ENCODE data around the gene SANBR.

The SANBR gene

DNA sequence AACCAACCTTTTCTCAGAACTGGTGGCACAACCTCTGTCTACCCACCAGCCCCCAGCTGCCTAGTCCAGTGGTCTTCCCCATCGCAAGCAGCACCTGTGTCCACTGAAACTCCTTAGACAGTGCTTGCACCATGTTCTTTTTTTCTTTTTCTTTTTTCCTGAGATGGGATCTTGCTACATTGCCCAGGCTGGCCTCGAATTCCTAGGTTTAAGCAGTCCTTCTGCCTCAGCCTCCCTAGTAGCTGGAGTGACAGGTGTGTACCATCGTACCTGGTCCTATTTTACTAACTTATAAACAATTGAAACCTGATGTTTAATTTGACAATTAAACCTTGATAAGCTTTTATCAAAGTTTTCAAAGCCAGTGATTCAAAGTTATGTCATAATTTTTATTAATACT is 30.8 kb downstream of the SANBR start:
- Mint-ChIP-seq H3K4me1 (no peaks in the 10 kb centered on the region), H3K4me3 (no peak overlapping the region), H3K27me3 (ENCODE audit: low read depth, poor library complexity) (no peaks in the 10 kb centered on the region), H3K27ac (no peak overlapping the region), H3K9me3 (no peaks in the 10 kb centered on the region), H3K36me3 (ENCODE audit: low read depth) (peaks cover 32% of the 10 kb centered on the region)
- TF ChIP-seq, protein P1, sequence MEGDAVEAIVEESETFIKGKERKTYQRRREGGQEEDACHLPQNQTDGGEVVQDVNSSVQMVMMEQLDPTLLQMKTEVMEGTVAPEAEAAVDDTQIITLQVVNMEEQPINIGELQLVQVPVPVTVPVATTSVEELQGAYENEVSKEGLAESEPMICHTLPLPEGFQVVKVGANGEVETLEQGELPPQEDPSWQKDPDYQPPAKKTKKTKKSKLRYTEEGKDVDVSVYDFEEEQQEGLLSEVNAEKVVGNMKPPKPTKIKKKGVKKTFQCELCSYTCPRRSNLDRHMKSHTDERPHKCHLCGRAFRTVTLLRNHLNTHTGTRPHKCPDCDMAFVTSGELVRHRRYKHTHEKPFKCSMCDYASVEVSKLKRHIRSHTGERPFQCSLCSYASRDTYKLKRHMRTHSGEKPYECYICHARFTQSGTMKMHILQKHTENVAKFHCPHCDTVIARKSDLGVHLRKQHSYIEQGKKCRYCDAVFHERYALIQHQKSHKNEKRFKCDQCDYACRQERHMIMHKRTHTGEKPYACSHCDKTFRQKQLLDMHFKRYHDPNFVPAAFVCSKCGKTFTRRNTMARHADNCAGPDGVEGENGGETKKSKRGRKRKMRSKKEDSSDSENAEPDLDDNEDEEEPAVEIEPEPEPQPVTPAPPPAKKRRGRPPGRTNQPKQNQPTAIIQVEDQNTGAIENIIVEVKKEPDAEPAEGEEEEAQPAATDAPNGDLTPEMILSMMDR (IDR thresholded peaks at IDR 0.05): no peak
- no peak for DNase-seq

DNA sequence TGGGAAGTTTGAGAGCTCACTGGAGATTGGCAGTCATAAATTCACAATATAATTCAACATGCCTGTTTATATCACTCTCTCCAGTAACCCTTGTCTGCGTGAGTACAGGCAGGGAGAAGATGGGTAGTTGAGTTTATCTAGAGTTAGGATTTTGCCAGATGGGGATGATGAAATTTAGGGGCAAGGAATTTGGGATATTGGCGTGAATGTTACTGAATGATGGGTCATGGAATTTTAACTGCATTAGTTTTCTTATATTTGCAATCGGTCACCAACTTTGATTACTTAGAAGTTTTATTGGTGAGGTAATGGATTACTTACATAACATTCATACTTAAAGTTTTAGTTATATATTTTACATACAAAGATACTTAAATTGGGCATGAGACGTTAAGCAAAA is 35.1 kb downstream of the SANBR start:
- Mint-ChIP-seq H3K4me1 (peaks cover 7% of the 10 kb centered on the region), H3K27me3 (ENCODE audit: low read depth, poor library complexity) (no peaks in the 10 kb centered on the region), H3K9me3 (no peaks in the 10 kb centered on the region), H3K36me3 (ENCODE audit: low read depth) (peaks cover 35% of the 10 kb centered on the region), H3K27ac (no peak overlapping the region), H3K4me3 (no peak overlapping the region)
- TF ChIP-seq, protein P1 (IDR thresholded peaks at IDR 0.05): no peak
- DNase-seq: no peak

DNA sequence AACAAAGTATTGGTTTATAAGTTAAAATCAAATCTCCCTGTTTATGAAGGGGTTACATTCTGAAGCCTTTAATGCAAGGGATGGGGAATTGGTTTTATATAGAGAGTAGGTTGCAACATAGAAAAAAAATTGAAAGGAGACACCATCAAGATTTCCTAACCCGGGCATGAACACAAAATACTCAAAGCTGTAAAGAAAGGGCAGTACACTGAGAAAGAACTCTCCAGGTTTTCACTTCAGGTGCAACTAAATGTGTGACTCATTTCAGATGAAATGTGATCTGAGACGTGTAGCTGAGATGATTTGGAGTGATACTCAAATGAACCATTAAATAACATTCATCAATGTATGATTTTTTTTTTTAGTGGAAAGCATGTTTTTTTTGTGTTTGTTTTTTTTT is 43.6 kb downstream of the SANBR start:
- Mint-ChIP-seq H3K4me3 (no peak overlapping the region), H3K9me3 (peaks cover 31% of the 10 kb centered on the region), H3K27ac (no peak overlapping the region), H3K36me3 (ENCODE audit: low read depth) (peaks cover 61% of the 10 kb centered on the region), H3K4me1 (no peaks in the 10 kb centered on the region), H3K27me3 (ENCODE audit: low read depth, poor library complexity) (no peaks in the 10 kb centered on the region)
- TF ChIP-seq, protein P1 (IDR thresholded peaks at IDR 0.05): no peak
- no peak for DNase-seq

DNA sequence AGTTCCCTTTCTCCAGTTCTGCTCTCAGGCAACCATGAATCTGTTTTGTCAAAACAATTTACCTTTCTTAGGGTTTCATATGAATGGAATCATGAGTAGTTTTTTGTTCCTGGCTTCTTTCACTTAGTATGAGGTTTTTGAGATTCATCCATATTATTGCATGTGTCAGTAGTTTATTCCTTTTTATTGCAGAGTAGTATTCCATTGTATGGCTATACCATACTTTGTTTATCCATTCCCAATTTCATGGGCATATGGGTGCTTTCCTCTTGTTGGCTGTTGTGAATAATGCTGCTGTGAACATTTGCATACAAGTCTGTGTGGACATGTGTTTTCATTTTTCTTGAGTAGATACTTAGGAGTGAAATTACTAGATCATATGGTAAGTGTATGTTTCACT is 46.0 kb downstream of the SANBR start:
- Mint-ChIP-seq H3K36me3 (ENCODE audit: low read depth) (peaks cover 77% of the 10 kb centered on the region), H3K9me3 (peaks cover 39% of the 10 kb centered on the region), H3K27ac (no peak overlapping the region), H3K4me1 (no peaks in the 10 kb centered on the region), H3K27me3 (ENCODE audit: low read depth, poor library complexity) (no peaks in the 10 kb centered on the region), H3K4me3 (no peak overlapping the region)
- TF ChIP-seq, protein P1 (IDR thresholded peaks at IDR 0.05): no peak
- no peak for DNase-seq

DNA sequence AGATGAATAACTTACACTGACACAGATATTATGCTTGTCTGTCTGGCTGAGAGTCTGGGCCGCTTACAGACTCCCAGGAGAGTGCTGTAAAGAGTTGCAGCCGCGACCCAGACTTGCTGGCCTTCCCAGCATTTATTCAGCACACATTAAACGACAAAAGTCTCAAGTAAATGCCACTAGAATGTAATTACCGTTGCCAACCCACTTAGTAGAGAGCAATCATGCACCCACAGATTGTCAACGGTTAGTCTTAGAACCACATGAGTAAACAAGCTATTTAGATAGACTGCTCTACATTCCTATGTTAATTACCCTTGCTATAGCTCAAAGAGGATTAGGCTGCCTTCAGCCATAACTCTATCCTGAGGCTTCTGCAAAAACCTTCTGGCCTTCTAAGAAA is 48.5 kb downstream of the SANBR start:
- no peaks in the 10 kb centered on the region for H3K4me1 Mint-ChIP-seq
- TF ChIP-seq, protein P1 (IDR thresholded peaks at IDR 0.05): no peak
- no peak overlapping the region for H3K27ac Mint-ChIP-seq
- H3K9me3 Mint-ChIP-seq: peaks cover 39% of the 10 kb centered on the region
- no peak for DNase-seq
- no peaks in the 10 kb centered on the region for H3K27me3 Mint-ChIP-seq (ENCODE audit: low read depth, poor library complexity)
- H3K36me3 Mint-ChIP-seq (ENCODE audit: low read depth): peaks cover 96% of the 10 kb centered on the region
- H3K4me3 Mint-ChIP-seq: no peak overlapping the region

Data from nephron progenitor cell (in vitro differentiated cells).